Activated B cell treated with CpG ODN at 0.5 μM for 24 hours (primary cell): ENCODE data around the gene CROCC. TPM values are rescaled to one million over a fixed set of nuclear protein-coding genes. Genes with fewer than 3 reads are reported as not detected.
"Not testable (repeated sequence)": the region's sequence is repeated elsewhere in the genome, so short reads cannot be mapped to it uniquely, and the experiment has no call there.

Experiments
- ATAC-seq: fragments of 200-7000 bp; cut with Tn5 transposase; one replicate; pipeline ENCODE4 v1.10.0; 2021; ENCODE audit warnings: low read depth, mild to moderate bottlenecking, moderate library complexity
- CTCF ChIA-PET: fragments of 350-600 bp; sonication (Branson Sonifier 250); formaldehyde crosslinking; loops from one replicate; lab custom pipeline; 2021; ENCODE audit warnings: antibody characterized with exemption; lab: Charles Lee
- POLR2A ChIA-PET: fragments of 350-600 bp; sonication (Branson Sonifier 250); formaldehyde crosslinking; loops from one replicate; lab custom pipeline; 2021; ENCODE audit warnings: antibody characterized with exemption; lab: Charles Lee
- DNase-seq: peaks from one replicate; pipeline ENCODE4 v3.0.0; 2022
- H3K27ac Mint-ChIP-seq: one replicate; pipeline ENCODE4 v1.8.0; 2020; ENCODE audit warnings: mixed read lengths
- H3K27me3 Mint-ChIP-seq: one replicate; pipeline ENCODE4 v1.8.0; 2021; ENCODE audit warnings: mixed read lengths
- H3K36me3 Mint-ChIP-seq: one replicate; pipeline ENCODE4 v1.8.0; 2021; ENCODE audit warnings: low read depth, mixed read lengths
- H3K4me1 Mint-ChIP-seq: one replicate; pipeline ENCODE4 v1.8.0; 2021; ENCODE audit warnings: mixed read lengths
- H3K4me3 Mint-ChIP-seq: one replicate; pipeline ENCODE4 v1.8.0; 2020; ENCODE audit warnings: mild to moderate bottlenecking, mixed read lengths
- H3K9me3 Mint-ChIP-seq: one replicate; pipeline ENCODE4 v1.8.0; 2020; ENCODE audit warnings: mixed read lengths
- CTCF ChIP-seq: fragments of 200-600 bp; IDR thresholded peaks from one replicate; pipeline ENCODE4 v1.8.0; 2022; ENCODE audit warnings: antibody characterized with exemption, mild to moderate bottlenecking
- intact Hi-C: fragments of 100-400 bp; cut with micrococcal nuclease; formaldehyde crosslinking; loops from one replicate; pipeline ENCODE4 v1.15.1; 2024
- total RNA-seq: library from RNA; stranded (reverse); gene quantifications from 2 replicates; pipeline ENCODE4 v1.2.3, GENCODE V29; 2022

The CROCC gene
- total RNA-seq, 1 donor from 2014 or later, result 30.4 TPM

- no peak overlapping the region for H3K27ac Mint-ChIP-seq
Observed at GRCh38 chr1:16927711-16928485, 6.2 kb downstream of the CROCC start.

GRCh38 chr1:16929146-16930041 is 7.7 kb downstream of the CROCC start:
- H3K36me3 Mint-ChIP-seq, result peaks cover 10% of the 10 kb centered on the region
- CTCF ChIA-PET, result not testable (repeated sequence)

More at GRCh38 chr1:16927711-16928485, 6.2 kb downstream of the CROCC start:
- Mint-ChIP-seq H3K4me3 (no peak overlapping the region), H3K9me3 (no peaks in the 10 kb centered on the region), H3K36me3 (peaks cover 9% of the 10 kb centered on the region), H3K4me1 (no peaks in the 10 kb centered on the region), H3K27me3 (no peaks in the 10 kb centered on the region)
- DNase-seq, result no peak
- no peak for ATAC-seq
- intact Hi-C loops, result no loop called here
- CTCF ChIA-PET, result no interaction called here
- POLR2A ChIA-PET, result interaction anchor here (0.5 kb wide), 1 partner anchor 90 kb away, joined by 3 read pairs; no protein-coding TSS in a partner anchor
- no peak for TF ChIP-seq CTCF

GRCh38 chr1:16931206-16931934 is 9.6 kb downstream of the CROCC start:
- CTCF ChIA-PET, H3K4me3 Mint-ChIP-seq, H3K9me3 Mint-ChIP-seq, H3K27me3 Mint-ChIP-seq, intact Hi-C loops, DNase-seq, H3K4me1 Mint-ChIP-seq, ATAC-seq, POLR2A ChIA-PET, H3K27ac Mint-ChIP-seq: not testable (repeated sequence)
- H3K36me3 Mint-ChIP-seq, result peaks cover 14% of the 10 kb centered on the region

More at GRCh38 chr1:16929146-16930041, 7.7 kb downstream of the CROCC start:
- H3K27me3 Mint-ChIP-seq, DNase-seq, ATAC-seq, intact Hi-C loops, H3K27ac Mint-ChIP-seq, H3K4me3 Mint-ChIP-seq, H3K9me3 Mint-ChIP-seq, H3K4me1 Mint-ChIP-seq, POLR2A ChIA-PET: not testable (repeated sequence)

- H3K27me3 Mint-ChIP-seq, CTCF ChIA-PET, H3K4me1 Mint-ChIP-seq, intact Hi-C loops, H3K9me3 Mint-ChIP-seq, ATAC-seq, H3K4me3 Mint-ChIP-seq, DNase-seq, H3K27ac Mint-ChIP-seq: not testable (repeated sequence)
- POLR2A ChIA-PET, result interaction anchor here (0.7 kb wide), 1 partner anchor 45 kb away, joined by 4 read pairs; no protein-coding TSS in a partner anchor
- peaks cover 18% of the 10 kb centered on the region for H3K36me3 Mint-ChIP-seq
Observed at GRCh38 chr1:16933945-16934344, 12.2 kb downstream of the CROCC start.

- H3K27me3 Mint-ChIP-seq, intact Hi-C loops, POLR2A ChIA-PET, H3K27ac Mint-ChIP-seq, H3K9me3 Mint-ChIP-seq, DNase-seq, H3K4me3 Mint-ChIP-seq, H3K4me1 Mint-ChIP-seq, ATAC-seq: not testable (repeated sequence)
- CTCF ChIA-PET, result interaction anchor here (0.6 kb wide), 1 partner anchor 26 kb away, joined by 5 read pairs; no protein-coding TSS in a partner anchor
- peaks cover 15% of the 10 kb centered on the region for H3K36me3 Mint-ChIP-seq
Observed at GRCh38 chr1:16936580-16936979, 14.8 kb downstream of the CROCC start.

GRCh38 chr1:16938351-16939321 is 16.9 kb downstream of the CROCC start:
- no peak for TF ChIP-seq CTCF
- Mint-ChIP-seq H3K27me3 (no peaks in the 10 kb centered on the region), H3K4me1 (no peaks in the 10 kb centered on the region), H3K9me3 (no peaks in the 10 kb centered on the region), H3K36me3 (peaks cover 20% of the 10 kb centered on the region), H3K4me3 (no peak overlapping the region), H3K27ac (no peak overlapping the region)
- intact Hi-C loops, result no loop called here
- ChIA-PET POLR2A (no interaction called here), CTCF (no interaction called here)
- no peak for DNase-seq
- ATAC-seq, result no peak

- H3K27ac Mint-ChIP-seq, POLR2A ChIA-PET, ATAC-seq: not testable (repeated sequence)
Observed at GRCh38 chr1:16939386-16940180, 17.9 kb downstream of the CROCC start.

More at GRCh38 chr1:16939386-16940180, 17.9 kb downstream of the CROCC start:
- H3K27me3 Mint-ChIP-seq, intact Hi-C loops, CTCF ChIA-PET, H3K9me3 Mint-ChIP-seq, H3K4me3 Mint-ChIP-seq, H3K4me1 Mint-ChIP-seq, DNase-seq: not testable (repeated sequence)
- H3K36me3 Mint-ChIP-seq, result peaks cover 22% of the 10 kb centered on the region
